HG02763 (cell line): ENCODE measurements around the gene MTAP.

Experiments
- ATAC-seq: cut with Tn5 transposase; IDR thresholded peaks from one replicate; pipeline ENCODE4 v1.9.1; 2021; ENCODE audit warnings: mild to moderate bottlenecking, moderate library complexity; ENCODE audit not compliant: unreplicated experiment

Gene MTAP

DNA sequence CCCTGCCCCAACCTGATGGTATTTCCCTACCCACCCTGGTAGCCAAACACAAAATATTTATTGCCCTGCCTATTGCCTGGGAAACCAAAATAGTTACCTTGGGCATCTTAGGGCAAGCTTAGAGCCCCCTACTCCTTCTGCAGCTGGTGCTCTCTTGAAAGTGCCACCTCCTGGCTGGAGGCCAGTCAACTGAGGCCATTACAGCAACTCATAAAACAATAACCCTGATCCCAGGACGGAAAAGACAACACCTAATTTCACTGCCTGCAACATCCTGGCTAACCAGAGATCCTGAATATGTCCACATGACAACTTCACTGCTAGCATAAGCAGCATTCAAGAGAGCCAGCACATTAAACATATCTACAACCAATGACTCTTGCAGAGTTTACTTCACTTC is 38.7 kb downstream of the MTAP start:
- no peak for ATAC-seq

DNA sequence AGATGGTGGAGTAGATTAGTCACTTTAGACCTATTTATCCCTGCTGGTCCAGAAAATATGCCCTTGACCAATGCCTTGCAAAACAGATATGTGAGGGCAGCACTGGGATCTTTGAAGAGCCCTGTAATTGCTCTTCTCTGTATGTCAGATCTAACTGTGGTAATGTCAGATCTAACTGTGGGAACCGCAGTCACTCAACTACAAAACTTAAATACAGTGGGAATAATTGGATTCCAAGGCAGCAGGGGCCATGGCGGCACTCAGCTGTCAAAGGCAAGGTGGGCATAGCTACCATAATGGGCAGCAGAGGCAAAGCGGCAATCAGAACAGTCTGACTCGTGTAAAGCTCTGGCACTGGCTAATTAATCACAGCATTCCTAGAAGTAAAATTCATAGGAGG is 46.2 kb downstream of the MTAP start:
- ATAC-seq, result no peak

DNA sequence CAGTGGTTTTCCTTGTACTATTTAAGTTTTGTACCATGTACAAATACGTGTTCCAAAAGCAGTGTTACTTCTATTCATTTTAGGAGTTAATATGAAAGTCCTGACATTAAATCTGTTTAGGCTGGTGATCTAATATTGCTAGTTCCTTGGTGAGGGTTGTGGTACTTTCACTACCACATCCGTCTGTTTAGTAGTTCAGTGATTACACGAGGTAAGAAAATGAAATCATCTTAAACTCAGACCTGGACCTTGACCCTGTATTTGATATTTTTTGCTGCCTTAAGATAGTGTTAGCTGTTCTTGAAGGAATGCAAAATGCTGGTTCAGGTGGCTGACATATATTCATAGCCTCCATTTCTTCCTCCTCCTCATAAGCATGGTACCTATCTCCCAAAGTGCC is 50.3 kb downstream of the MTAP start:
- ATAC-seq, result peak; percentile 95

DNA sequence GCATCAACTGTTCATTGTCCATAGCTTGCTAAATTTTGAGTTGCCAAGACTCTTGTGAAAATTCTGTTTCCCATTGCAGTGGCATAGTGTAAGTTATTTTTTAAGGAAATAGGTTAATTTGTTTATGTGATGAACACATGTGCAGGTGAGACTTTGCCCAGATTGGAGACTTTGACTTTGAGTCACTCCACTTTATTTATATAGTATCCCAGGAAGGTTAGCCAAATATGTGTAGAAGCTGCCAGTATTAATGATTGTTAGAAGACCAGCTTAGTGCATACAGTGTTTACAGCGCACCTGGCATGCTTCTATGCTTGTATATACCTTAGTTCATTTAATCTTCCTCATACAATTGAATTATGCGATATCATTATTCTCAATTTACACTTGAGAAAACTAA is 51.0 kb downstream of the MTAP start:
- no peak for ATAC-seq

DNA sequence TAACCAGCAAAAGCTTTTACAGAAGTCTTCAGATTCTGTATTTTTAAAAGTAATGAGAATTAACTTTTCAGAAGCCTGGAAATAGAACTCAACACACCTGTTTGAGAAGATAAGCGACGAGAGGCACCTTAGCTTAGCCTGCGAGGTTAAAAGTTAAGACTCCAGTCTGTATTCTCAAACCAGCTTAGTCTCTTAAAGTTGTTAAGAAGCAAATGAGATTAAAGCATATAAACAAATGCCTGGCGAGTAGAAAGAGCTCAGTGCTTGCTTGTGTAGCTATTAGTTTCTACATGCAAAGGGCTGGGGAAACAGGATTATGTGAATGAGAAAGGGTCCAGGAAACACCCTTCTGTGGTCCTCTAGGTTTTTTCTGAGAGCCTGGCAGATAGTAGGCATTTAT is 51.7 kb downstream of the MTAP start:
- no peak for ATAC-seq

DNA sequence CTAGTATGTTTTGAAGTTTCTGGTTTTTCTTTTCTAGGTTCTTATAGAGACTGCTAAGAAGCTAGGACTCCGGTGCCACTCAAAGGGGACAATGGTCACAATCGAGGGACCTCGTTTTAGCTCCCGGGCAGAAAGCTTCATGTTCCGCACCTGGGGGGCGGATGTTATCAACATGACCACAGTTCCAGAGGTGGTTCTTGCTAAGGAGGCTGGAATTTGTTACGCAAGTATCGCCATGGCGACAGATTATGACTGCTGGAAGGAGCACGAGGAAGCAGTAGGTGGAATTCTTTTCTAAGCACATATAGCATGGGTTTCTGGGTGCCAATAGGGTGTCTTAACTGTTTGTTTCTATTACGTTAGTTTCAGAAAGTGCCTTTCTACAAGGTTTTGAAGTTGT is 52.2 kb downstream of the MTAP start:
- no peak for ATAC-seq

DNA sequence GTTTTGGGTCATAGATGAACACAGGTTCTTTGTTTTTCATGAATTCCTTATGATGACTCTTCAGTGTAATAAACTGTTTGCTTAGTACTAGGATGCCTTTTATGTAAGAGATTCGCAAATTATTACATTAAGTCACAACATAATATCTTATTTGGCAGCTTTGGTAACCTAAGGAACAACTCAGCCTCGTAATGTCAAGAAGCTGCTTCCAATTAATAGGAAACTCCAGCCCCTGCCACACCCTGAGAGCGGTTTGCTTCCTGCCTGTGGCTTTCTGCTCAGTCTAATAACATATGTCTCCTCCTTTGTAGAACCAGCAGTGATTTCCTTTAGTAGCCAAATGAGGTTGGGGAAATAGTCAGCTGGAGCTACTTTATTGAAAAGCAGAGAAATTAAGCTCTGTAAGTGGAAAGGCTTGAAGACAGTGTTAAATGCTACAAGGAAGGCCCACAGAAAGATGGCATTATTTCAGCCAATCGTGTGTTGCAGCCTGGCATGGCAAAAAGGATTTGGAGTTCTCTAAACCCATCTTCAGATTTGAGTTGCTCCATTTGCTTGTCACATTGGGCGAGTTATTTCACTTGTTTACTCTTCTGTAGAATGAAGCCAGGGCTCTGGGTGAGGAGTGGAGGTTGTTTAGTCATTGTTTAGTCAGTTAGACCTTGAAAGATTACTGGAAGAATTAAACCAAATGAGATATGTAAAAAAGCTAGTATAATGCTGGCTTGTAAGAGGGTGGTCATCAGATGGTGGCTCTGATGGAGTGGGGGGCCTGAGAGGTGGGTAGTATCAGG is 54.1 kb downstream of the MTAP start:
- no peak for ATAC-seq

DNA sequence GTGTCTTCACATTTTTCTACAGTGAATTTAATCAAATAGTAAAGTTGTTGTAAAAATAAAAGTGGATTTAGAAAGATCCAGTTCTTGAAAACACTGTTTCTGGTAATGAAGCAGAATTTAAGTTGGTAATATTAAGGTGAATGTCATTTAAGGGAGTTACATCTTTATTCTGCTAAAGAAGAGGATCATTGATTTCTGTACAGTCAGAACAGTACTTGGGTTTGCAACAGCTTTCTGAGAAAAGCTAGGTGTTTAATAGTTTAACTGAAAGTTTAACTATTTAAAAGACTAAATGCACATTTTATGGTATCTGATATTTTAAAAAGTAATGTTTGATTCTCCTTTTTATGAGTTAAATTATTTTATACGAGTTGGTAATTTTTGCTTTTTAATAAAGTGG is 60.4 kb downstream of the MTAP start:
- no peak for ATAC-seq

DNA sequence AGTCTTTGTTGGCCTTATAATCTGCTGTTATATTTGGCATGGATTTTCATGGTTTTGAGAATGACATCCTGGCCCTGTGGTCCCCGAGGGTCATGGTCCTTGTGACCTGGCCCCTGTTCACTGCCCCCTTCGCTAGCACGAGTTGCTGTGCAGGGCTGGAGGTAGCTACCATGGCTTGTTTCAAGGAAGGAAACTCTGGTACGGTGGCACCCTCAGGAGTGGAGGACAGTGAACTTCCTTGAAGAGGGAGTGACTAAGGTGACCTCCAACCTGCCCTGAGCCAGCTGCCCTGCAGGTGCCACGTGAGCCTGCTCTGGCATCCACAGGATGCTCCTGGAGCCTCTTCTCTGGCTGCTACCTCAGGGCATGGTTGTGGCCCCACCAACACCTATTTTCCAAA is 62.1 kb downstream of the MTAP start:
- ATAC-seq, result no peak

DNA sequence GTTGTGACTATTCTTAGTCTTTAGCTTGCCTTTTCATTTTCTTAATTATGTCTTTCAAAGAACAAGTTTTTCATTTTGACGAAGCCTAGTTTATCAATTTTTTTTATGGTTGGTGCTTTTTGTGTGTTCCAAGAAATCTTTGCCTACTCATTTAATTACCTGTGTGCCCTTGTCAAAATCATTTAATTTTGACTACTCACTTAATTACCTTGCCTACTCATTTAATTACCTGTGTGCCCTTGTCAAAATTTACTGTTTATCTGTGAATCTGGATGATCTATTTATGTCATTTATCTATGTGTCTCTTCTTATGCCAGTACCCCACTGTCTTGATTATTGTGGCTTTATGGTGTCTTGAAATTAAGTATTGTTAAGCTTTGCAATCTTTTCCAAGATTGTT is 63.9 kb downstream of the MTAP start:
- ATAC-seq, result no peak

DNA sequence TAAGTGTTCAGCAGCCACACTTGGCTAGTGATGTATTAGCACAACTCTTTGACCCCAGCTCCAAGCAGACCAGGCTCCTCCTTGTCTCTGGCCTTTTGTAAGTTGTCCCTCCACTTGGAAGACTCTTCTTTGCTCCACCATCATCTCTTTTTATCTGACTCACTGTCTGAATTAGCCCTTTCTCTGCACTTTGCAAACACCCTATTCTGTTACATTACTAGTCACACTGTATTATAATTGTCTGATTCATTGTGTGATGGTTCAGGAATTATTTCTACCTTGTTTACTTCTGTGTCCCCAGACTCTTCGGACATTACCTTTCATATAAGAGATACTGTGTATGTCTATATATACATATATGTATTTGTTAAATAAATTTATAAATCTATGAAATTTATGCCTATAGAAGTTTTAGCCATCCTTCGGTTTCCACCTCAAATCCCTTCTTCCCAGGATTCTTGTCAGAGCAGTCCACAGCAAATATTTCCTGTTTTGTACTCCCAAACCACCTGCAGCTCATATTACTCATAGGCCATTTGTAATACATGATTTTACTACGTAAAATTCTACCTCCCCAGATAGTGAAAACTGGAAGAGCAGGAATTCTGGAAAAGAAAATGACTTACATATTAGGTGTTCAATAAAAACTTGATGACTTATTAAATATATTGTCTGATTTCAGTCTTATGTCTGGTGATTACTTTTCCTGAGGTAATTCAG is 69.0 kb downstream of the MTAP start:
- no peak for ATAC-seq

DNA sequence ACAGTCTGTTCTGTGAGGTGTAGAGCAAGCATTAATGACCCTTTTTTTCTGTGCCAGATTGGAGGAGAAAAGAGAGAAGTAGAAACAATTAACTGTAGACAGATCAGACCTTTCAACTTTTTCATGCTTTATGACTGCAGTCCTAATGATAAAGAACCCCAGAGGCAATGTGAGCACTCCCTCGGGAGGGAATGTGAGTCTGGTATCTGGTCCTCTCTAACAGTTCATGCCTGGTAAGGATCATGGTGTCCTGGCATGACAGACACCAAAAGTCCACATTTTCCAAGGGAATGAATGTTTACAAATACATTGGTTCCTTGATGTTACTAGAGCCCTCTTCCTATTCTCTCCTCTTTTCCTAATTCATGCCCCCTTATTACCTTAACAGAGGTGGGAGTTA is 70.3 kb downstream of the MTAP start:
- no peak for ATAC-seq

DNA sequence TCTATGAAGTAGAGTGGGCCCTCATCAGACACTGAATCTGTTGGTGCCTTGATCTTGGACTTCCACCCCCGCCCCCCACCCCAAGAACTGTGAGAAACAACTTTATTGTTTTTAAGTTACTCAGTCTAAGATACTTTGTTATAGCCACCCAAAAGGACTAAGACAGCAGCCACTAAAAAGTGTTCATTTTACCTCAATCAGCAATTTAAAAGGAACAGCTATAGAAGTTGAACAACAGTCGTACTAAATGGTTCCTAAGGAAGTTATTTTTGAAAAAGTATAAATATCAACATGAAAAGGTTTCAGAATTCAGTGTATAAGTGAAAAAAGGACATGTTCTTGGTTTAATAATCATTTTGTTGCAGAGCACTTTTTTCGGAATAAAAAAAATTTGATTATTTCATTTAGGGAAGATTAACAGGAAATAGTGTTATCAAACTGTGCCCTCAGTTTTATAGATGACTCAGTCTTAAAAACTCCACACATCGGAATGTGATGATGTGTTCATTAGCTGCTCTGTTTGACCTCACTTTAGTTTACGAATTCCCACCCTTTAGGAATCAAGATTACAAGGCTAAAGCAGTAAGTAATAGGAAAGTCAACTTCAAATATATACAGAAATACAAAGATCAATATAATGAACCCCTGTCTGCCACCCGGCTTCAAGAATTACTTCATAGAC is 71.2 kb downstream of the MTAP start:
- ATAC-seq, result no peak

DNA sequence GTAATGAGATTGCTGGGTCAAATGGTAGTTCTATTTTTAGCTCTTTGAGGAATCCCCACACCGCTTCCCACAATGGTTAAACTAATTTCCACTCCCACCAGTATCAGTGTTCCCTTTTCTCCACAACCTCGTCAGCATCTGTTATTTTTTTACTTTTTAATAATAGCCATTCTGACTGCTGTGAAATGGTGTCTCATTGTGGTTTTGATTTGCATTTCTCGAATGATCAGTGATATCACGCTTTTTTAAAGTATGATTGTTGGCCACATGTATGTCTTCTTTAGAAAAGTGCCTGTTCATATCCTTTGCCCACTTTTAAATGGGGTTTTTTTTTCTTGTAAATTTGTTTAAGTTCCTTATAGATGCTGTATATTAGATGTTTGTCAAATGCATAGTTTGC is 73.5 kb downstream of the MTAP start:
- ATAC-seq, result no peak

DNA sequence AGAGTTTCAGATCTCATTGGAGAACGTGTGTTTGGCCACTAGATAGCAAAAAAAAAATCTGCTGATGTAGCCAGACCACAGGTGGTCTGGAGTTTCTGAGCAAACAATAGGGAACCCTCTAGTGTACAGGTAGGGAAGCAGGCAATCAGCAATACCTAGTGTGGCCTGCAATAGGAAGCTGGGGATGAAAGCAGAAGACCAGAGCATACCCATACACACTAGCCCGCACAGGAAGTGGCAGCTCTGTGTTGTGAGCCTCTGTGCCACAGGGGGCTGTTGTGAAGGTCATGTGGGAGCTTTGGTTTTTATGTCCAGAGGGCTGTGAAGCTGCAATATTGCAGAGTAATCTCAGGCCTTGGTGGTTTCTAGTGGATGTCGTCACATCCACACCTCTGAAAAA is 81.2 kb downstream of the MTAP start:
- ATAC-seq, result no peak

DNA sequence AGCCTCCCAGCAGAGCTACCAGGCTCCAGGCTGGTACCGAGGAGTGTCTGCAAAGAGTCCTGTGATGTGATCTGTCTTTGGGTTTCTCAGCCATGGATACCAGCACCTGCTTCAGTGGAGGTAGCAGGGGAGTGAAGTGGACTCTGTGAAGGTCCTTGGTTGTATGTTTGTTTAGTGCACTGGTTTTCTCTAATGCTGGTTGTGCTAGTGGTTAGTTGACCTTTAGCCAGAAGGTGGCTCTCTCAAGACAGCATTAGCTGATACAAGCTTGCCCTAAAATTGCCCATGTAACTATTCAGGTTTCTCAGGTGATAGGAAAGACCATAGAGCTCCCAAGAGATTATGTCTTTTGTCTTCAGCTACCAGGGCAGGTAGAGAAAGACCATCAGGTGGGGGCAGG is 87.2 kb downstream of the MTAP start:
- no peak for ATAC-seq

DNA sequence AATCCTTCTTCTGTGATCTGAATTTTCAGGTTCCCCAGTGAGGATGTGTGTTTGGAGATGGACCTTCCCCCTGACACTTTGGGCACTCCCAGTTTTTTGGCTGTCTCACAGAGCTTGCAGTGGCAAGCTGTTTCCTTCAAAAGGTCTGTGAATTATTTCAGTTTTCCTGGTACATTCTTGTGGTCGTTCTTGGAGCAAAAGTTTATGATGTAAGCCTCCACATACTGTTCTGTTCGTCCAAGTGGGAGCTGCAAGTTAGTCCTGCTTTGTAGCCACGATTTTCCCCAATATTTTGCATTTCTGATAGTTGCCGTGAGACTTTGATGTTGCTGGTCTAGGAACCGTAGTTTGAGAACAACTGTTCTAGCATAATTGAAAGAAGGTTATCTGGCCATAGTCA is 88.3 kb downstream of the MTAP start:
- no peak for ATAC-seq

DNA sequence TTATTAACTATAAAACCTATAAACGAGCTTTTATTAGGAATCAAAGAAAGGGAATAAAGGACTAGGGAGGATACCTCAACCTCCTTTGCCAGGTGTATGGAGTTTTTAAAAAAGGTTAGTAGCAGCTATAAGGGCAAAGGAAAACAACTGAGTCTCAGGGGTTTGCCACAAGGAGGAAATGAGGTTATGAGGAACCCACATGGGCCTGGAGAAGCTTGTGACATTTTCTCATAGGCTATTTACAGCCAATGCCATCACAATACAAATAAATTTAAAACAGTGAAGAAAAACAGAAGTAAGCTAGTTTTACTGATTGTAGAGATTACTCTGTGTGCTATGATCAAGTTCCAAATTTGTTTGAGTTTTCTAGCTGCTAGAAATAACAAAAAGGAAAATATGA is 99.1 kb downstream of the MTAP start:
- no peak for ATAC-seq

DNA sequence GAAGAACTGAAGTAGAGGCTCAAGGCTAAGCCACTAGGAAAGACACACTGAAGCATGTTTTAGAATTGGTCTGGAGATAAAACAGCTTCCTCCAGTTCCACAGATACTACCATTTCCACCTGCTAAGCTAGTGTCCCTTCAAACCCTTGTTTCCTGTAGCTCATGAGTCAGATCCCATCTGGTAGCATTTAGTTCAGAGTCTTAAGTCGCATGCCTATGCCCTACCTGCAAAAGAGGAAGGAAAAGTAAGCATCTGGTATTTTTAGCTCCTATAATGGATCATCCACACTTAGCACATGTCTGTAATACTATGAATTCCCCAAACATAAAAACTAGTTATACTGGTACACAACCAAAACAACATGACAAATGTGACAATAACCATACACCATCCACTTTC is 99.7 kb downstream of the MTAP start:
- peak; percentile 40 for ATAC-seq

DNA sequence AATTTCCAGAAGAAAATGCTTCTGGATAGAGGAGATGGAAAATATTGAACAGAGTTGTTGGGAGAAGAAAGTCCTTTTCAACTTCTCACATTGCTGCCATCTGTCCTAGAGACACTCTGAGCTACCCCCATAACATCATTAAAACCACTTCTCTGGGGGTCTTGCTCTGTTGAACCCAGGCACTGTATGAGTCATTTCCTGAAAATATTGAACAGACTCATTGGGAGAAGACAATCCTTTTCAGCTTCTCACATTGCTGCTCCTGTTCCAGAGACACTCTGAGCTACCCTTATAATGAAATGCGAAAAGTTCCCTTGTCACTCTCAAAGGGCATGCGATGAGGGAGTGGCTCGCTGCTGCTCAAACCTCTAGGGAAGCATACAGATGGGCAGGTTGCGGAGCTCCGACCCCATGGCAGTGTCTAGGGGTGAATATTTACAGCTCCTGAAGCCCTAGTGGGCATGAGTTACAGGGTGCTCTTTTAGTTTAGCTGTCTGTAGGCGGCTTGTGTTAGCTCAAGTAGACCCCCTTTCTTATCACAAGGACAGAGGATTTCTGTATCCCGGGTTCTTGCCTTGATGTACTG is 101.0 kb downstream of the MTAP start:
- ATAC-seq, result no peak

DNA sequence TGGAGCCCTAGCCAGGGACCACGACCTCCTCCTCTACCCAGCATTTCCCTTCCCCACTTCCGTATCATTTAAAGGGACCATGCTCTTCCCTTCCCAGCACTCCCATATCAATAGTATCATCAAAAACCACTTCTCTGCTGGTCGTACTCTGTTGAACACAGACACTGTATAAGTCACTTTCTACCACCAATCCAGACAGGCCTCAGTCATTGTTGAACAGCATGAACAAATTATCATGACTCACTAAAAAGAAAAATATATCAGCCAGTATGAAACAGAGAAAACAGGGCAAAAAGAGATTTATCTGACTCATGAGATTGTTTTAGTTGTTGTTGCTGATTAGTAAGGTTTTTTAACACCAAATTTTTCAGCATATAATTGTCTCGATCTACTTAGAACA is 101.9 kb downstream of the MTAP start:
- ATAC-seq, result no peak

DNA sequence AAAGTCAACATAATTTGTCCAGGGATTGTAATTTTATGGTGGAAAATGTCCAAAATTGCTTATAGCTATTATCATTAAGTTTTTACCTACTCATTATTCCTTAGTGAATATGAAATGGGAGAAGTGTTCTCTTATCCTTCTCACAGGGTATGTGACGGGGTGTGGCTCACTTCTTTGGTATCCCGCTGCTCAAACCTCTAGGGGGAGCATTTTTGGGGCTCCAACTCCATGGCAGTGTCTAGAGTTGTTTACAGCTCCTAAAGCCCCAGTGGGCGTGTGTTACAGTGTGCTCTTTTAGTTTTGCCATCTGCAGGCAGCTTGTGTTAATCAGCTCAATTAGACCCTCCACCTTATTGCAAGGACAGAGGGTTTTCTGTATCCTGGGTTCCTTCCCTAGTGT is 102.3 kb downstream of the MTAP start:
- ATAC-seq, result no peak
